Fibroblast of pulmonary artery (primary cell): Measurements from ENCODE around the gene DMRTB1.

ENCODE experiments used
- DNase-seq: peaks from one replicate; pipeline ENCODE4 v3.0.0-alpha.2; 2010; ENCODE audit warnings: low read depth
- H3K4me3 ChIP-seq: replicated peaks from 2 replicates; pipeline ENCODE4 v1.5.1; 2011; ENCODE audit warnings: low read depth, mild to moderate bottlenecking, control low read depth, low read length, moderate library complexity
- CTCF ChIP-seq: IDR thresholded peaks from 2 replicates; pipeline ENCODE4 v1.5.1; 2011; ENCODE audit warnings: mild to moderate bottlenecking, control low read depth, low read length, inconsistent platforms; ENCODE audit errors: missing control alignments

Gene DMRTB1

DNA sequence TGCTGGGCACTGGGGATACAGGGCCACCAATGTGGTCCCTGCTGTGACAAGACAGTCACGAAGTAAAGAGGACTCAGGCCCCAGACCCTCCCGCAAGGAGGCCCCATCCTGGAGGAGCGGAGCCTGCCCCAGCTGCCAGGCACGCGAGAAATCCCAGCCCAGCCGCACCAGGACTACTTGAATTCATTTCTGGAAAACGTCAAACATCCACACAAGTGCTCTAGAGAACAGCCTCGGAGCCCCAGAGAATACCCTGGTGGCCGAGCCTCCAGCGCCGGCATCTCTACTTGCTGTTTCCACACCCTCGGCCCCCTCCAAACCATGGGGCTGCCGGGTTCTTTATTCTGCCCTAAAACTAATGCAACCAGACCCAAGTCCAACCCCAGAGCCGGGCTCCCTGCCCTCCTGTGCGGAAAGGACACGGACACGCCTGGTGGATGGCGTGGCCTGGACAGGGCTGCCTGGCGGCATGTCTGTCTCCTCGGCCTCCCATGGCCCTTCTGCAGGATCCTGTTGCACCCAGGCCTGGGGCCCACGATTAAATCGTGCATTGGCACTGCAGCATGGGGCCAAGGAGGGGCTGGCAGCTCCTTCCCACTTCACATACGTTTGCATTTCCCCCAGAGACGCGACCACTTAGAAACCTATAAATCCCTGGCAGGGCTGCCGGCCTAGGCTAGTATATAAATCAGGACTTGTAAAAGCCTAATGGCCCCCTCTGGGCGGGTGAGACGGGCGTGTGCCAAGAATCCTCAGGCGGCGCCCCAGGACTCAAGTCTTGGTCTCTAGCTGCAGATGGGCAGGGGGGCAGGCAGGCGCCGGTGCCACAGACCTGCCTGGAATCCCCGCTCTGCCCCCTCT lies 41.2 kb downstream of the DMRTB1 start:
- H3K4me3 ChIP-seq: no peak overlapping the region
- no peak for TF ChIP-seq CTCF
- no peak for DNase-seq

DNA sequence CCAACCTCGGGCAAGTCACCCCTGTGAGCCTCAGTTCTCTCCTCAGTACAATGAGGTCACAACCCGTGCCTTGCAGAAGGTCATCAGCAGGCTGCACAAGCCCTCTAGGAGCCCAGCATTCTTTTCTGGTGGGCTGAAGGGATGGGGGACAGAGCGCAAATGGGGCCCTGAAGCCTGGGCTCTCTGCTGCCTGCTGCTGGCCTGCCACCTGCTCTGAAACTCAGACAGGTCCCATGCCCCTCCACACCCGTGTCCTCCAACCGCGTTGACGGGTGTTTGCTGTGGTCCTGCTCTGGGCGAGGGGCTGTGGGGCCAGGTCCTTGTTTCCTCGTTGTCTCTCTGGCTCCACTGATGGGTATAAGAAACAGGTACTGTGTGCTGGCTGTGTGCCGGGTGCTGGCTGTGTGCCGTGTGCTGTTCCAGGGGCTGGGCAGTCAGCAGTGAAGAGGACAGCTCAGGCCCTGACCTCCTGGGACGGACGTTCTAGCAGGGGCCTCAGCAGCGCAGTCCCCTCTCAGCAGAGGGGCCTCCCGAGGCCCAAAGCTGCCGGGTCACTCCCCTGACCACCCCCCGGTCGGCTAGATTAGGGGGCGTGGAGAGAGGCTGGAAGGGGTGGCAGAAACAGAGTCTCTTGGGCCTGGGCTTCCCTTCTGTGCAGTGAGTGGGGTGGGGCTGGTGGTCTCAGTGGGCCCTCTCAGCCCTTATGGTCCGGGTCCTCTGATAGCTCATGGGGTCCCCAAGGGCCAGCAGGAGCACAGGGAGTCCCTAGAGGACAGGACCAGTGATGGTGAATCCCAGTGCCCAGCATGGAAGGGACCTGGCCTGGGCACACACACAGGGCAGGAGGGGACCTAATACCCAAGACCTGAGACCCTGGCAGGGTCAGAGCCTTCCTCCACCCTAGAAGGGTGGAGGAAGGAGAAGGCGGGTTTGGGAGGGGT lies 42.1 kb downstream of the DMRTB1 start:
- DNase-seq: no peak

DNA sequence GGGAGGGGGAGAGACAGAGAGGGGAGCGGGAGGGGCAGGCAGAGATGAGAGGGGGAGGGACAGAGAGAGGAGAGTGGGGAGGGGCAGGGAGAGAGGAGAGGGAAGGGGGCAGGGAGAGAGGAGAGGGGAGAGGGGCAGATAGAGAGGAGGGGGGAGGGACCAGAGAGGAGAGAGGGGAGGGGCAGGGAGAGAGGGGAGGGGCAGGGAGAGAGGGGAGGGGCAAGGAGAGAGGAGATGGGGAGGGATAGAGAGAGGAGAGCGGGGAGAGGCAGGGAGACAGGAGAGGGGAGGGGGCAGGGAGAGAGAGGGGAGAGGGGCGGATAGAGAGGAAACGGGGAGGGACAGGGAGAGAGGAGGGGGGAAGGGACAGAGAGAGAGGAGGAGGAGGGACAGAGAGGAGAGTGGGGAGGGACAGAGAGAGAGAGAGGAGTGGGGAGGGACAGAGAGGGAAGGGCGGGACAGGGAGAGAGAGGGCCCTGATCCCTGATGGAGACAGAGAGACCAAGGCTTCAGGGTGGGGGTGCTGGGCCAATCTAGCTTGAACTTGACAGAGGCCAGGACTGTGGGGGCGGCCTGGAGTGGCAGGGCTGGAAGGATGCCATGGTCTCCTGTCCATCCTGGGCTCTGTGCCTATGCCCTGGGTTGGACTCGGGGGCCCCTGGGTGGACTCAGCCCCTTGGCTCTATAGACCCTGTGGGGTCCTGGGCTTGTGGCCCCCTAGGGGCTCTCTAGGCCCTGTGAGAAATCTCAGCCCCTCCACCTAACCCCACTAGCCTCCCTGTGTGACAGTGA lies 43.6 kb downstream of the DMRTB1 start:
- no peak for TF ChIP-seq CTCF
- no peak overlapping the region for H3K4me3 ChIP-seq
- DNase-seq: no peak

More for the DNA sequence above, 42.1 kb downstream of the DMRTB1 start:
- H3K4me3 ChIP-seq: no peak overlapping the region
- no peak for TF ChIP-seq CTCF

DNA sequence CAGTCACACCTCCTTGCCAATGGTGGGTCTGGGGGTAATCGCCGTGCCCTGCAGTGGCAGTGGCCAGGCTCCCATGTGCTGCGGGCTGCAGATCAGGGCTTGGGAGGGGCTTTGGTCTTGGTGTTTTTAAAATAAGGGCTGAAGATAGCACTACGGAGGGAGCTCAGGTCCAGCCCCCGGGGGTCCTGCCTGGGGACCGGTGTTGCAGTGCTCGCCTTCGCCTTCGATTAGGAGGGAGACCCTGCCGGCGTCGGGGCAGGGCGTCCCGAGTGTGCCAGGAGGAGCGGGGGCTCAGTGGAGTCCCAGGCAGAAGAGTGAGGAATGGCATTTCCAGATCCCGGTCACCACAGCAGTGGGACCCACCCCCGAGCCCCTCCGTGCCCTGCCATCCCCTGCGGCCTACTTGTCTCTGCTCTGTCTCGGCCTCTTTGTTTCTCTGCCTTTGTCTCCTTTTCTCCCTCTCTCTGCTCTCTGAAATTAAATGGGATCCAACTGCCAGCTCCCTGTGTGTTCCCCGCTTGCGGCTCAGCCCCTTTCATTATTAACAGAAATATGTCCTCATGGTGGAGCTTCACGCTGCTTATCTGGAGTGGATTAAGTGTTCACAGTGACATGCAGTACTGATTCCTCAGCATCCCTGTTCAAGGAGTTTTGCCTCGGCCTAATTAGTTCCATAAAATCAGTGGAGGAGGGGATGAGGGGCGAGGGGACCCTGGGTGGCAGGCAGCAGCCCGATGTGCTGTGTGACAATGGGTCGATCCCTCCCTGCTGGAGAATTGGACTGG lies 44.4 kb downstream of the DMRTB1 start:
- no peak for DNase-seq
- no peak for TF ChIP-seq CTCF
- no peak overlapping the region for H3K4me3 ChIP-seq

DNA sequence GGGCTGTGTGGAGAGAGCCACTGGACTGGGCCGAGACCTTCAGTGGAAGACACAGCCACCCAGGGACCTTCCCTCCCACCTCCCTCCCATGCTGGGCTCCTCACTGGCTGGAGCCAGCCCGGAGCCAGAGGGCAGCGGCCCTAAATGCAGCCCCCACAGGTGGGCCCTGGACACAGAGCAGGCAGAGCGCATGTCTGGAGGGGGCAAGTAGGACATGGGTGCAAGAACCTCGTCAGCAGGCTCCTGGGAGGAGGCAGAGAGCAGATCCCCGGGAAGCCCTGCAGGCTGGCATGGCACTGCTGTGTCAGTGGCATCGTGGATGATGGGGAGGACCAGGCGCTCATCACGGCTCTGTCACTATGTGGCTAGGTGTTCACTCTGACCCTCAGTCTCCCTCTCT lies 45.7 kb downstream of the DMRTB1 start:
- no peak for TF ChIP-seq CTCF
- no peak for DNase-seq
- no peak overlapping the region for H3K4me3 ChIP-seq

DNA sequence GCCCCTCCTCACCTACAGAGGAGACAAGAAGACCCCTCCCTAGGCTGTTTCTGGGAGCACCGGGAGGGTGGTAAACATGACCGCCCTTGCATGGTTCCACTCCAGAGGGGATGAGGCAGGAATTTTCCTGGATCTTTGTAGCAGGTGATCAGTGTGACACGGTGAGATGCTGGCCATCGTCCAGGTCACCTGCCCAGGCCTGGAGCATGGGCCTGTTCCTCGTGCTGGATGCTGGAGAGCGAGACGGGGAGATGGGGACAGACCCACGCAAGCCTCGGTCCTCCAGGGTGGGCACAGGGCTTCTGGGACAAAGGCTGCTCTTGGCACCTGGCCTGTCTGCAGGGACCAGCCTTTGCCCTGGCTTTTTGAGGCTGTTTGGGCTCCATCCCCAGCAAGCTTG lies 46.2 kb downstream of the DMRTB1 start:
- DNase-seq: no peak
- TF ChIP-seq CTCF: no peak
- H3K4me3 ChIP-seq: no peak overlapping the region
